Measurements from ENCODE around the gene RCL1. TPM values are rescaled to one million over a fixed set of nuclear protein-coding genes. Genes with fewer than 3 reads are reported as not detected.
"Not testable (repeated sequence)": the region's sequence is repeated elsewhere in the genome, so short reads cannot be mapped to it uniquely, and the experiment has no call there.

Gene RCL1
- total RNA-seq, 4 donors from 2014 or later: 15.6 to 29.3 (median 18.3) TPM

DNA sequence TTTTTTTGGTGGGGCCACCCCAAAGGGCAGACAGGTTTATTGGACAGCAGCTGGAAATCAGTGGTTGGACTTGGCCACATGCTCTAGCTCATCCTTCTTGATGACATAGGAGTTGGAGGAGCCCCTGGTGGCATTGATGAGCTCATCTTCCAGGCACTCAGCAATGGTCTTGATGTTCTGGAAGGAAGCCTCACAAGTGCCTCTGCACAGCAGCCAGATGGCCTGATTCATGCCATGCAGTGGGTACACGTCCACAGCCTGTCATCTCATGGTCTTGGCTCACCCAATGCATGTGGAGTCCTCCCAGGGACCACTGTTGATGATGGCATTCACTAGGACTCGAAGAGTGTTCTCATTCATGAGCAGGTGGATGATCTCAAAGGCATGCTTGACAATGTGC lies 11.3 kb upstream of the RCL1 start:
- Histone ChIP-seq H3K27me3 (no peaks in the 10 kb centered on the region), H3K4me1 (no peaks in the 10 kb centered on the region), H3K9me3 (no peaks in the 10 kb centered on the region), H3K4me3 (replicated peaks in 1 of 3) (no peak overlapping the region), H3K27ac (no peak overlapping the region), H3K36me3 (no peaks in the 10 kb centered on the region)
- no peak for DNase-seq
- intact Hi-C loops (cut with DNase I): no loop called here
- 60 to 90% methylated on average over 1 to 2 of the region's 2 CpGs for WGBS, 2 donors
- no peak for TF ChIP-seq CTCF (IDR thresholded peaks at IDR 0.05)

GRCh38 chr9:4783191-4783590 lies 9.6 kb upstream of the RCL1 start:
- H3K27me3 ChIP-seq; H3K9me3 ChIP-seq; H3K4me1 ChIP-seq; H3K36me3 ChIP-seq; H3K27ac ChIP-seq; DNase-seq; H3K4me3 ChIP-seq (replicated peaks in 1 of 3); intact Hi-C loops (cut with DNase I): not testable (repeated sequence)
- 60% methylated on average over 4 of the region's 4 CpGs for WGBS, 2 donors

- Histone ChIP-seq H3K9me3 (no peaks in the 10 kb centered on the region), H3K36me3 (no peaks in the 10 kb centered on the region), H3K27ac (no peak overlapping the region), H3K4me1 (no peaks in the 10 kb centered on the region), H3K4me3 (replicated peaks in 1 of 3) (no peak overlapping the region), H3K27me3 (no peaks in the 10 kb centered on the region)
- intact Hi-C loops (cut with DNase I): no loop called here
- WGBS, 2 donors: 81 to 87% methylated on average over 2 of the region's 2 CpGs
- TF ChIP-seq POLR2A (IDR thresholded peaks at IDR 0.05): no peak
- no peak for TF ChIP-seq CTCF (IDR thresholded peaks at IDR 0.05)
- DNase-seq: no peak
Observed at GRCh38 chr9:4784403-4784802, 8.3 kb upstream of the RCL1 start.

- intact Hi-C loops (cut with DNase I): no loop called here
- H3K4me1 ChIP-seq: no peaks in the 10 kb centered on the region
- no peak for DNase-seq
- no peak overlapping the region for H3K27ac ChIP-seq
- 94 to 96% methylated on average over 4 of the region's 4 CpGs for WGBS, 2 donors
- no peaks in the 10 kb centered on the region for H3K36me3 ChIP-seq
- no peaks in the 10 kb centered on the region for H3K9me3 ChIP-seq
- no peak for TF ChIP-seq CTCF (IDR thresholded peaks at IDR 0.05)
- TF ChIP-seq POLR2A (IDR thresholded peaks at IDR 0.05): no peak
- no peaks in the 10 kb centered on the region for H3K27me3 ChIP-seq
- no peak overlapping the region for H3K4me3 ChIP-seq (replicated peaks in 1 of 3)
Observed at GRCh38 chr9:4786599-4786998, 6.1 kb upstream of the RCL1 start.

GRCh38 chr9:4787876-4788275 lies 4.9 kb upstream of the RCL1 start:
- Histone ChIP-seq H3K27me3 (no peaks in the 10 kb centered on the region), H3K4me3 (replicated peaks in 1 of 3) (no peak overlapping the region), H3K9me3 (no peaks in the 10 kb centered on the region), H3K4me1 (no peaks in the 10 kb centered on the region), H3K27ac (no peak overlapping the region), H3K36me3 (no peaks in the 10 kb centered on the region)
- DNase-seq: no peak
- intact Hi-C loops (cut with DNase I): no loop called here
- WGBS, 2 donors: 98 to 100% methylated on average over 1 of the region's 1 CpG
- TF ChIP-seq CTCF (IDR thresholded peaks at IDR 0.05) (no peak), POLR2A (IDR thresholded peaks at IDR 0.05) (no peak)

GRCh38 chr9:4788703-4789102 lies 4.0 kb upstream of the RCL1 start:
- 86 to 90% methylated on average over 6 of the region's 6 CpGs for WGBS, 2 donors
- H3K4me3 ChIP-seq (replicated peaks in 1 of 3): no peak overlapping the region
- H3K9me3 ChIP-seq: no peaks in the 10 kb centered on the region
- H3K4me1 ChIP-seq: peaks cover 0 to 2% of the 10 kb centered on the region in 2 donors
- DNase-seq: no peak
- H3K27ac ChIP-seq: no peak overlapping the region
- no peaks in the 10 kb centered on the region for H3K36me3 ChIP-seq
- no peaks in the 10 kb centered on the region for H3K27me3 ChIP-seq
- intact Hi-C loops (cut with DNase I): no loop called here
- TF ChIP-seq CTCF (IDR thresholded peaks at IDR 0.05) (no peak), POLR2A (IDR thresholded peaks at IDR 0.05) (no peak)

All from thyroid gland (tissue), 4 donors.